ENCODE data around the gene ST3GAL6.
A peak's percentile ranks its signal among the peaks of the same experiment; 100 is the strongest.

Gene ST3GAL6

DNA sequence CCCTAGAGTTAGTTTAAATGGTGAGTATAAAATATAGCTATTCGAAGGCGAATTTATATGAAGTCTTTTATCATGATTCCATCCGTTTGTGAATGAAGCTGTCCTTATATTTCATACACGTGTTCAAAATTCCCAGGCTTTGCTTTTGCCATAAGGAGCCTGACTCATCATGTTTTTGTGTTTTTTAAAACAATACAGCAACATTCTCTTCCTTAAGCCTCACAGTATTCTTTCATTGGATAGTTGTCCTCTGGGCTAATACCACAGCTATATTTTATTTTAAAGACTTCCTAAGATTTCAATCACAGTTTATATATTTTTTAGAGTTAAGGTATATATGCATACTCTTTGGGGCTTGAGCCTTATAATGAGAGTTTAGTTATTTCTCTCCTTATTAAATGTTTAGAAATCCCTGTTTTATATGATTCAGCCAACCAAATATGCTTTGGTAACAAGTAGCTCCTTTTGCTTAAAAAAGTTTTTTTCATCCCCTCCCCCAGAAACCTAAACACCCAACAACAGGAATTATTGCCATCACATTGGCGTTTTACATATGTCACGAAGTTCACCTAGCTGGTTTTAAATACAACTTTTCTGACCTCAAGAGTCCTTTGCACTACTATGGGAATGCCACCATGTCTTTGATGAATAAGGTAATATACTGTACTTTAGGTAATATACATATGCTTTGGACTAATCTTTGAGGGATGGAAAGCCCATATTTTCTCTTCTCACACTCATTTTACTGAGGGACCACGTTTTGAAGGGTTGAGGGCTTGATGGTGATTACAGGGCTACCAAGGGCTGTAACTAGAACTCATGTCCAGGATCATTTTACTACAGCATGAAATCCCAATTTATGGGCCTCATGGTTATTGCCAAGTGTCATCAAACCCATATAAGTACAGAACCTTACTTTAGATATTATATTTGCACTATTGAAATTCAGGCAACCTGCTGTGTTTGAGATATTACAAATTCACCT, 28.5 kb downstream of the ST3GAL6 start:
- Histone ChIP-seq H3K9me3 (ENCODE audit: severe bottlenecking) (no peaks in the 10 kb centered on the region), H3K4me3 (ENCODE audit: severe bottlenecking) (no peak overlapping the region), H3K4me1 (ENCODE audit: insufficient read depth, poor library complexity, severe bottlenecking) (no peaks in the 10 kb centered on the region), H3K27ac (ENCODE audit: poor library complexity, severe bottlenecking) (no peak overlapping the region), H3K27me3 (ENCODE audit: insufficient read depth, poor library complexity, severe bottlenecking) (no peaks in the 10 kb centered on the region), H3K36me3 (ENCODE audit: low read depth) (peaks cover 16% of the 10 kb centered on the region)
- TF ChIP-seq CTCF (IDR thresholded peaks at IDR 0.05; ENCODE audit: poor library complexity, severe bottlenecking) = no peak
- DNase-seq (ENCODE audit: low spot score) = no peak
- peak; percentile 44; the same call in 2 of the 3 replicates for ATAC-seq (ENCODE audit: low read depth)

GRCh38 chr3:98793971-98794370, 30.8 kb downstream of the ST3GAL6 start:
- DNase-seq (ENCODE audit: low spot score) = no peak
- H3K36me3 ChIP-seq (ENCODE audit: low read depth) = peaks cover 40% of the 10 kb centered on the region
- no peak overlapping the region for H3K27ac ChIP-seq (ENCODE audit: poor library complexity, severe bottlenecking)
- no peaks in the 10 kb centered on the region for H3K4me1 ChIP-seq (ENCODE audit: insufficient read depth, poor library complexity, severe bottlenecking)
- no peak for TF ChIP-seq CTCF (IDR thresholded peaks at IDR 0.05; ENCODE audit: poor library complexity, severe bottlenecking)
- no peak for ATAC-seq (ENCODE audit: low read depth)
- H3K27me3 ChIP-seq (ENCODE audit: insufficient read depth, poor library complexity, severe bottlenecking) = no peaks in the 10 kb centered on the region
- no peaks in the 10 kb centered on the region for H3K9me3 ChIP-seq (ENCODE audit: severe bottlenecking)
- no peak overlapping the region for H3K4me3 ChIP-seq (ENCODE audit: severe bottlenecking)

DNA sequence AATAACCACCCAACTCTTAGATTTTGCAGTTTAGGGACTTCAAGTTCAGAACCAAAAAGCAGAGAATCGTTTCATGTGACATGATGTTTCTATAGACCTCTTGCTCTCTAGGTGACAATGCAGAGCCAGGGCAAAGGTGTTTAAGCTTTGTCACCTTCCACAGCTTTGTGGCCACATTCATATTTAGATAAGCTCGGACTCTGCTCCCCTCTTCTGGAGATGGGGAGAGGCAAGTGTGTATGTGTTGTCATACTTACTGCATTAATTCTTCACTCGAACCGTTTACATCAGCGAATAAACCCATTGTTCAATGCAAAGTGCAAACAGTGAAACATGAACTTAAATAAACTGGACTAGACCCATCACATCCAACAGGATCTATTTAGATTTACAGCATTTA, 33.2 kb downstream of the ST3GAL6 start:
- no peak for TF ChIP-seq CTCF (IDR thresholded peaks at IDR 0.05; ENCODE audit: poor library complexity, severe bottlenecking)
- no peak overlapping the region for H3K27ac ChIP-seq (ENCODE audit: poor library complexity, severe bottlenecking)

DNA sequence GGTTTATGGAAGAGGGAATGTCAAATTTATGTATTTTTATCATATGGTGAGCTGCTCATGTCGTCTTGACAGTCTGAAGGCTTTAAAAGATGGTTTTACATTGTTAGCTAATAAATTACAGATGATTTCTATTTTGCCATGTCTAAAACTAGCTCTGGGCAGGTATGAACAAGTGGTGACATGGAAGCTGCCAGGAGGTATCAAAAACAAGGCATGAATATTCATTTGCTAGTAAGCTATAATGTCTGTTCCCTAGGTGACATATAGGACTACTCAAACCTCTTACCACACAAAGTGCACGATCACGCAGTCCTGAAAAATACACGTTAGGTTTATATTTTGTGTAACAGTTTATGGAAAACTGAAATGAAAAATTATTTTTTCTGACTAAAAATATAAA, 34.8 kb downstream of the ST3GAL6 start:
- Histone ChIP-seq H3K4me3 (ENCODE audit: severe bottlenecking) (no peak overlapping the region), H3K9me3 (ENCODE audit: severe bottlenecking) (no peaks in the 10 kb centered on the region), H3K27ac (ENCODE audit: poor library complexity, severe bottlenecking) (no peak overlapping the region), H3K36me3 (ENCODE audit: low read depth) (peaks cover 79% of the 10 kb centered on the region), H3K27me3 (ENCODE audit: insufficient read depth, poor library complexity, severe bottlenecking) (no peaks in the 10 kb centered on the region), H3K4me1 (ENCODE audit: insufficient read depth, poor library complexity, severe bottlenecking) (no peaks in the 10 kb centered on the region)
- ATAC-seq (ENCODE audit: low read depth) (no peak), DNase-seq (ENCODE audit: low spot score) (no peak)
- TF ChIP-seq CTCF (IDR thresholded peaks at IDR 0.05; ENCODE audit: poor library complexity, severe bottlenecking) = no peak

More for the DNA sequence above, 33.2 kb downstream of the ST3GAL6 start:
- H3K9me3 ChIP-seq (ENCODE audit: severe bottlenecking) = no peaks in the 10 kb centered on the region
- no peaks in the 10 kb centered on the region for H3K27me3 ChIP-seq (ENCODE audit: insufficient read depth, poor library complexity, severe bottlenecking)
- DNase-seq (ENCODE audit: low spot score) = no peak
- ATAC-seq (ENCODE audit: low read depth) = no peak
- H3K36me3 ChIP-seq (ENCODE audit: low read depth) = peaks cover 63% of the 10 kb centered on the region
- H3K4me1 ChIP-seq (ENCODE audit: insufficient read depth, poor library complexity, severe bottlenecking) = no peaks in the 10 kb centered on the region
- H3K4me3 ChIP-seq (ENCODE audit: severe bottlenecking) = no peak overlapping the region

GRCh38 chr3:98798820-98799219, 35.7 kb downstream of the ST3GAL6 start:
- no peak for ATAC-seq (ENCODE audit: low read depth)
- Histone ChIP-seq H3K27ac (ENCODE audit: poor library complexity, severe bottlenecking) (peak overlapping the region; percentile 15), H3K36me3 (ENCODE audit: low read depth) (peaks cover 88% of the 10 kb centered on the region), H3K4me1 (ENCODE audit: insufficient read depth, poor library complexity, severe bottlenecking) (no peaks in the 10 kb centered on the region), H3K27me3 (ENCODE audit: insufficient read depth, poor library complexity, severe bottlenecking) (no peaks in the 10 kb centered on the region), H3K9me3 (ENCODE audit: severe bottlenecking) (no peaks in the 10 kb centered on the region), H3K4me3 (ENCODE audit: severe bottlenecking) (no peak overlapping the region)
- no peak for DNase-seq (ENCODE audit: low spot score)
- TF ChIP-seq CTCF (IDR thresholded peaks at IDR 0.05; ENCODE audit: poor library complexity, severe bottlenecking) = peak; percentile 6

Data from RWPE2 (cell line).